ENCODE data around the gene COG1. TPM values are rescaled to one million over a fixed set of nuclear protein-coding genes. Genes with fewer than 3 reads are reported as not detected.

COG1 gene
- total and polyA plus RNA-seq, 9 of the 15 experiments (the other 6 are each of a cell fraction or from before 2014, with no cell fraction given) = 9.5 to 26.8 (median 12.9) TPM

DNA sequence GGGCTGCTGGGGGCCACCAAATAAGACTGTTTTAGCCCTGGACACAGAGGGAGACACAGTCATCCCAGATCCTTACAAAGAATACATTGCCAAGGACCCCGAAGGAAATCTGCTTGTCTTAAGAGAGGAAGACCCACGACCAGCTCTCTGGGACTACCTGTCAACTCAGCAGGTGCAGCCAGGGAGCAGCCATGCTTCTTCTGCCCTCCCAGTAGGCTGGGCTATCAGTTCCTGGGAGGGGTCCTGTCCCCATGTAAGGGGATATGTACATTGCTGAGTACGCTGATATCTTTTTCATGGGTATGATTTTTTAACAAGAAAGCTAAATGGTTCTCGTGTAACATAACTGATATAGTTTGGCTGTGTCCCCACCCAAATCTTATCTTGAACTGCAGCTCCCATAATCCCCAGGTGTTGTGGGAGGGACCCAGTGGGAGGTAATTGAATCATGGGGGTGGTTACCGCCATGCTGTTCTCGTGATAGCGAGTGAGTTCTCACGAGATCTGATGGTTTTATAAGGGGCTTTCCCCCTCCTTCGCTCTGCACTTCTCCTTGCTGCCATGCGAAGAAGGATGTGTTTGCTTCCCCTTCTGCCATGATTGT lies 16.8 kb upstream of the COG1 start (continued):
- TF ChIP-seq TAL1 (IDR thresholded peaks at IDR 0.05) = peak; percentile 59

DNA sequence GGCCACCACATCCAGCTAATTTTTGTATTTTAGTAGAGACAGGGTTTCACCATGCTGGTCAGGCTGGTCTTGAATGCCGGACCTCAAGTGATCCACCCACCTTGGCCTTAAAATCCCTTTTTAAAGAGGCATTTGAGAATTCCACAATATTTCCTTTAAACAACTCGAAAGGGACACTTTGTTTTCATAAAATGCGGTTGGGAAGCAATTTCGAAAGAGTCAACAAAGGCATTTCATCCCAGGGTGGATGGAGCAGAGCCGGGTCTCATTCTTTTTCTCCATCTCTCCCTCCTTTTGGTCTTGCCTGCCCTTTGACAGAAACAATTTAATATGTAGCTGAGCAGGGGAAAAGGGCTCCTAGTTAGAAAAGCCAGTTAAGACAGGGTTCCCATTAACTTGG lies 13.5 kb upstream of the COG1 start:
- no peak overlapping the region for H2AFZ ChIP-seq (ENCODE audit: low read depth, low read length)
- no TSS peak for BruUV-seq (replicated peaks)
- H3K36me3 ChIP-seq (ENCODE audit: control insufficient read depth, insufficient read depth, low read length) = no peaks in the 10 kb centered on the region
- in situ Hi-C loops (cut with MboI) (no loop called here), intact Hi-C loops (cut with micrococcal nuclease) (no loop called here)
- no peak overlapping the region for H3K4me2 ChIP-seq (ENCODE audit: insufficient read depth, low read length)
- ATAC-seq = no peak
- WGBS (ENCODE audit: insufficient coverage, low coverage, missing lambda C conversion rate) = 24% methylated on average over 5 of the region's 5 CpGs
- no peak overlapping the region for H3K9ac ChIP-seq (ENCODE audit: insufficient read depth in 1 of 2, low read depth in 2 of 2, low read length in 2 of 2)
- ChIA-PET CTCF (ENCODE audit: low intra/inter-chr PET ratio) (no interaction called here), POLR2A (interaction anchor here (0.6 to 1.5 kb wide), 4 partner anchors 10 to 513 kb away, joined by 3 to 4 read pairs (median 4); partner anchors contain the start of gene SSTR2)
- no peak for DNase-seq (ENCODE audit: extremely low read depth in 1 of 4, low spot score in 3 of 4)
- no peaks in the 10 kb centered on the region for H4K20me1 ChIP-seq (replicated peaks; ENCODE audit: control insufficient read depth, insufficient read depth, low read length)
- H3K4me3 ChIP-seq = no peak overlapping the region
- no peak overlapping the region for H3K27ac ChIP-seq (ENCODE audit: extremely low read depth, low read depth, low read length)
- H3K27me3 ChIP-seq (ENCODE audit: control insufficient read depth in 2 of 2, insufficient read depth in 2 of 2, low read length in 2 of 2) = no peaks in the 10 kb centered on the region; a peak in 1 of 5 replicates
- H3K4me1 ChIP-seq (replicated peaks in 1 of 2; ENCODE audit: control insufficient read depth in 2 of 2, insufficient read depth in 2 of 2, low read length in 2 of 2) = peaks cover 4 to 6% of the 10 kb centered on the region in 2 experiments; a peak in 1 of 5 replicates
- no peak for FAIRE-seq
- no peaks in the 10 kb centered on the region for H3K79me2 ChIP-seq (ENCODE audit: control insufficient read depth, insufficient read depth, low read length)
- H3K9me3 ChIP-seq (replicated peaks; ENCODE audit: control insufficient read depth, insufficient read depth, low read depth, low read length) = peaks cover 4% of the 10 kb centered on the region
- TF ChIP-seq NR2C1 (IDR thresholded peaks at IDR 0.05) = no peak
- no peak for TF ChIP-seq NR2C1 (tag; IDR thresholded peaks at IDR 0.05)
- TF ChIP-seq SIRT6 (IDR thresholded peaks at IDR 0.05; ENCODE audit: low read depth, low read length) = no peak
- TF ChIP-seq ELF1 (tag; IDR thresholded peaks at IDR 0.05) = no peak
- no peak for TF ChIP-seq NR2C2 (CRISPR knock-in tag; IDR thresholded peaks at IDR 0.05)
- no peak for TF ChIP-seq NR2C2 (tag; IDR thresholded peaks at IDR 0.05)
- no peak for TF ChIP-seq HOXB6 (CRISPR knock-in tag; IDR thresholded peaks at IDR 0.05; ENCODE audit: borderline replicate concordance)
- TF ChIP-seq COPS2 (conservative IDR thresholded peaks at IDR 0.05) = no peak
- TF ChIP-seq MEF2A (IDR thresholded peaks at IDR 0.05; ENCODE audit: control insufficient read depth, low read depth, low read length) = no peak
- no peak for TF ChIP-seq TAL1 (IDR thresholded peaks at IDR 0.05)
- H3K9me1 ChIP-seq (ENCODE audit: control insufficient read depth, insufficient read depth, low read length) = no peaks in the 10 kb centered on the region

Measured in K562 (cell line).